ENCODE results near the gene SCUBE1.

The SCUBE1 gene

DNA sequence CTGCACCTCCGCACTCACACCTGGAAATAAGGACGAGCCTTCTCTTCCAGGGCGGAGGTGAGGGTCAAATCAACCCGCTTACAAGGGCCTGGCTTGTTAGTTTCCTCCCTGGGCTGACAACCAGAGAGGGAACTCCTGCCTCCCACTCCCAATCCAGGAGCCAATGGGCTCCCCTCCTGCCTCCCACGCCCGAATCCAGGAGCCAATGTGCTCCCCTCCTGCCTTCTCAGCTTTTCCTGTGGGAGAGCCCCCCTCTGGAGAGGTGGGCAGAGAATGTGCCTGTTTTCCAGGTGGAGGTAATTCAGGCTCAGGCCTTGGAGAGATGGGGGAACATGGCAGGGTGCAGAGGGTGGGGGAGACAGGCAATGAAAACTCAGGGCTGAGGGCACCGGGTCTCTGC is 102.6 kb downstream of the SCUBE1 start:
- Histone ChIP-seq H3K79me2 (ENCODE audit: insufficient read depth, low read length) (no peaks in the 10 kb centered on the region), H3K9me3 (ENCODE audit: low read length) (no peaks in the 10 kb centered on the region), H3K27ac (ENCODE audit: low read depth, low read length, poor library complexity, severe bottlenecking) (no peak overlapping the region), H4K20me1 (ENCODE audit: insufficient read depth, low read length) (no peaks in the 10 kb centered on the region), H3K36me3 (ENCODE audit: insufficient read depth, low read length) (no peaks in the 10 kb centered on the region), H3K4me2 (ENCODE audit: low read length) (no peak overlapping the region), H3K4me1 (ENCODE audit: insufficient read depth, low read length, severe bottlenecking) (no peaks in the 10 kb centered on the region), H3K9ac (ENCODE audit: low read length) (no peak overlapping the region), H3K9me2 (ENCODE audit: low read depth, low read length) (no peaks in the 10 kb centered on the region), H2AFZ (ENCODE audit: low read length) (no peak overlapping the region), H3F3A (ENCODE audit: insufficient read depth, low read length) (no peaks in the 10 kb centered on the region), H3K27me3 (ENCODE audit: insufficient read depth, low read length) (peaks cover 14% of the 10 kb centered on the region), H3K4me3 (ENCODE audit: low read depth, low read length, poor library complexity, severe bottlenecking) (no peak overlapping the region)
- TF ChIP-seq EZH2 (IDR thresholded peaks at IDR 0.05; ENCODE audit: borderline replicate concordance, low read length), result no peak
- TF ChIP-seq, protein P1, sequence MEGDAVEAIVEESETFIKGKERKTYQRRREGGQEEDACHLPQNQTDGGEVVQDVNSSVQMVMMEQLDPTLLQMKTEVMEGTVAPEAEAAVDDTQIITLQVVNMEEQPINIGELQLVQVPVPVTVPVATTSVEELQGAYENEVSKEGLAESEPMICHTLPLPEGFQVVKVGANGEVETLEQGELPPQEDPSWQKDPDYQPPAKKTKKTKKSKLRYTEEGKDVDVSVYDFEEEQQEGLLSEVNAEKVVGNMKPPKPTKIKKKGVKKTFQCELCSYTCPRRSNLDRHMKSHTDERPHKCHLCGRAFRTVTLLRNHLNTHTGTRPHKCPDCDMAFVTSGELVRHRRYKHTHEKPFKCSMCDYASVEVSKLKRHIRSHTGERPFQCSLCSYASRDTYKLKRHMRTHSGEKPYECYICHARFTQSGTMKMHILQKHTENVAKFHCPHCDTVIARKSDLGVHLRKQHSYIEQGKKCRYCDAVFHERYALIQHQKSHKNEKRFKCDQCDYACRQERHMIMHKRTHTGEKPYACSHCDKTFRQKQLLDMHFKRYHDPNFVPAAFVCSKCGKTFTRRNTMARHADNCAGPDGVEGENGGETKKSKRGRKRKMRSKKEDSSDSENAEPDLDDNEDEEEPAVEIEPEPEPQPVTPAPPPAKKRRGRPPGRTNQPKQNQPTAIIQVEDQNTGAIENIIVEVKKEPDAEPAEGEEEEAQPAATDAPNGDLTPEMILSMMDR (IDR thresholded peaks at IDR 0.05; ENCODE audit: low read length), result no peak

DNA sequence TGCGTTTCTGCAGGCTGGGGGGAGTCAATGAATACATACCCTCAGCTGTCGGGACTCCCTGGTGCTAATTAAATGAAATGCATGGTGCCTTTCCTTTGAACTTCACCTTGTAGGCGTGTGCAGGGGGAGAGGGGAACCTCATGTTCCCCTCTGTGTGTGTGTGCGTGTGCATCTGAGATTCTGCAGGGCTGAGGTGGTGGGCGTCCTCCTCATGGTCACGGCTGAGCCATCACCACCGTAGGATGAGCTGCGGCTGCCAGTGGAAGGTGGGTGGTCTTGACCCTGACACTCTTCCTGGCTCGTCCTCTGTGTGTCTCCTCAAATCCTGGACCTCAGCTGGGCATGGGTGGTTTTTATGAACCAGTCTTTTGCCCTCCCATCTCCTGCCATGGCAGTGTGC is 103.2 kb downstream of the SCUBE1 start:
- no peaks in the 10 kb centered on the region for H3K9me2 ChIP-seq (ENCODE audit: low read depth, low read length)
- no peaks in the 10 kb centered on the region for H3K4me1 ChIP-seq (ENCODE audit: insufficient read depth, low read length, severe bottlenecking)
- H3K27ac ChIP-seq (ENCODE audit: low read depth, low read length, poor library complexity, severe bottlenecking), result no peak overlapping the region
- no peaks in the 10 kb centered on the region for H3K9me3 ChIP-seq (ENCODE audit: low read length)
- H3K27me3 ChIP-seq (ENCODE audit: insufficient read depth, low read length), result peaks cover 9% of the 10 kb centered on the region
- H3K9ac ChIP-seq (ENCODE audit: low read length), result no peak overlapping the region
- H2AFZ ChIP-seq (ENCODE audit: low read length), result no peak overlapping the region
- no peak overlapping the region for H3K4me2 ChIP-seq (ENCODE audit: low read length)
- no peaks in the 10 kb centered on the region for H3K79me2 ChIP-seq (ENCODE audit: insufficient read depth, low read length)
- no peak overlapping the region for H3K4me3 ChIP-seq (ENCODE audit: low read depth, low read length, poor library complexity, severe bottlenecking)
- no peak for TF ChIP-seq EZH2 (IDR thresholded peaks at IDR 0.05; ENCODE audit: borderline replicate concordance, low read length)
- TF ChIP-seq, protein P1 (IDR thresholded peaks at IDR 0.05; ENCODE audit: low read length), result no peak
- H4K20me1 ChIP-seq (ENCODE audit: insufficient read depth, low read length), result no peaks in the 10 kb centered on the region
- H3K36me3 ChIP-seq (ENCODE audit: insufficient read depth, low read length), result no peaks in the 10 kb centered on the region
- H3F3A ChIP-seq (ENCODE audit: insufficient read depth, low read length), result no peaks in the 10 kb centered on the region

DNA sequence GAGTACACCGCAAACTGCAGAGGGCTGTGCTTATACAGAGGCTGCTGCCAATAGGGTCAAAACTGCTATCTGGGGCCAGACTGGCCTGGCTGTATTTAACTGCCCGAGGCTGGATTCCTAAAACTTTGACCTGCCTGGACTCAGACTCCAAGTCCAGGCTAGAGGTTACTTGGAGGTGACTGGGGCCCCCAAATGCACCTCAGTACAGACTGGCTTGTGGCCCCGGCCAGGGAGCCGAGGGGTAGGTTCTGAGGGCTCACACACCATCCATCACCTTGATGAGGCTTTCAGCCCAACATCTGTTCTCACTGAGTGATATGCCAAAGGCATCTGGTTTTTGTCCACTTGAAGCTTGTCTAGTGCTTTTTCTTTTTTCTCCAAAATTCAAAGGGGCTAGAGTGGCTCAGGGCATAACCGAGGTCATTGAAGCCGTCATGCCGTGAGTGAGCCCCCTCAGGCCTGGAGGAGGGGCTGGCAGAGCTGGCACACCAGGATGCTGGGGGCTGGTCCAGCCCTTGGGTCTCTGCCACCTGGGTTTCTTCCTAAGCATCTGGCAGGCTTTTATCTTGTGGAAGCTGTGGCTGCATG is 103.9 kb downstream of the SCUBE1 start:
- Histone ChIP-seq H3K79me2 (ENCODE audit: insufficient read depth, low read length) (no peaks in the 10 kb centered on the region), H3K4me2 (ENCODE audit: low read length) (no peak overlapping the region), H2AFZ (ENCODE audit: low read length) (no peak overlapping the region), H3K27me3 (ENCODE audit: insufficient read depth, low read length) (peaks cover 3% of the 10 kb centered on the region; the same call in 1 of the 2 replicates), H3K4me3 (ENCODE audit: low read depth, low read length, poor library complexity, severe bottlenecking) (no peak overlapping the region), H3K4me1 (ENCODE audit: insufficient read depth, low read length, severe bottlenecking) (no peaks in the 10 kb centered on the region), H3F3A (ENCODE audit: insufficient read depth, low read length) (no peaks in the 10 kb centered on the region), H3K9ac (ENCODE audit: low read length) (no peak overlapping the region), H3K9me2 (ENCODE audit: low read depth, low read length) (no peaks in the 10 kb centered on the region), H3K27ac (ENCODE audit: low read depth, low read length, poor library complexity, severe bottlenecking) (no peak overlapping the region), H3K36me3 (ENCODE audit: insufficient read depth, low read length) (no peaks in the 10 kb centered on the region), H3K9me3 (ENCODE audit: low read length) (no peaks in the 10 kb centered on the region), H4K20me1 (ENCODE audit: insufficient read depth, low read length) (no peaks in the 10 kb centered on the region)
- no peak for TF ChIP-seq EZH2 (IDR thresholded peaks at IDR 0.05; ENCODE audit: borderline replicate concordance, low read length)
- TF ChIP-seq, protein P1 (IDR thresholded peaks at IDR 0.05; ENCODE audit: low read length), result no peak

Measured in OCI-LY1 (cell line).